Myocyte (in vitro differentiated cells): ENCODE data around the gene CHST1. TPM values are rescaled to one million over a fixed set of nuclear protein-coding genes. Genes with fewer than 3 reads are reported as not detected.

ENCODE experiments used
- DNase-seq: peaks from one replicate; pipeline ENCODE4 v3.0.0-alpha.2; 2012; ENCODE audit warnings: low read depth
- total RNA-seq: library from RNA; depleted of rRNA; stranded (reverse); fragments of >200 nt; gene quantifications from 2 replicates; pipeline ENCODE4 v1.2.3, GENCODE V29; 2014

The CHST1 gene
- total RNA-seq, 1 donor from 2014 or later = 0.05 TPM

- DNase-seq = no peak
These were observed 3.9 kb downstream of the CHST1 start for GRCh38 chr11:45661439-45662055.

DNA sequence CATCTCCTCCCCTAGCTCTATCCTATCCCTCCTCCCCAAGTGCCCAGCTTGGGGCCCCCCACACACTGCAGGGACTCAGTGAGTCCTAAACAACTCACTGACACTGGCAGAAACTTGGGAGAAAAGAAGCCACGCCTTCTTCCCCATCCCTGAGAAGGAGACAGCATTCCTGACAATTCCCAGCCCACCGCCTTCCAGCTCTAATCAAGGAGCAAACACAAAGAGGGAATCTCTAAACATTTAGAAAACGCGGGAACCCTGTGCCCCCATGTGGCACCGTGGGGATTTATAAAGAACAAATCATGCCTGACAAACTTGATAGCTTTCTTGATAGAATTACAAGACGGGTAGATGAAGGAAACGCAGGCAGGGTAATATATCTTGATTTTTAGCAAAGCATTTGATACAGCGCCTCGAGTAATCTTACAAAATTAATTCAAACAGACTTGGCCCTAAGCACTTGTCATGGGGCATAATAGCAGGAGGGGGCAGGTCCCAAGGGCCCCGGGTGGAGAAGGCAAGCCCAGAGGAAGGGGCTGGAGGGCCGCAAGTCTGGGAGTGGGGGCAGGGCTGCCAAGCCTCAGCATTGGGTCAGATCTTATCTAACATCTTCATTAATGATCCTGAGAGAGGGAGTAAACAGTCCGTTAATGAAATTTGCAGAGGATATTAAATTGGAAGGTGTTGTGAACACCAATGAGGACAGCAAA lies 4.5 kb downstream of the CHST1 start:
- DNase-seq = no peak

DNA sequence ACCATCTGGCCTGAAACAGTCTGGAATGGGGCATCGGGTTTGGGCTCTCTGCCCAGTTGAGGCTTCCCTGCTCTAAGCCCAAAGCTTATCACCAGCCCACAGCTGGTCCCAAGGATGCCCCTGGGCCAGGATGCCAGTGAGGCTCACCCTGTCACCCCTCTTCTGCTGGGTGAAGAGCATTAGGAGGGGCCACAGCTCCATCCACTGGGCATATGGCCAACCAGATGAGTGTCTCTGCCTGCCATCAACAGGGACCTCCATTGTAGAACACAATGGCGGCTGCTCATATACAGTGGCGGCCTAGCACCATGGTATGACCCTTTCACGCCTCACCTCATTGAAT lies 5.6 kb downstream of the CHST1 start:
- peak; percentile 50 for DNase-seq

DNA sequence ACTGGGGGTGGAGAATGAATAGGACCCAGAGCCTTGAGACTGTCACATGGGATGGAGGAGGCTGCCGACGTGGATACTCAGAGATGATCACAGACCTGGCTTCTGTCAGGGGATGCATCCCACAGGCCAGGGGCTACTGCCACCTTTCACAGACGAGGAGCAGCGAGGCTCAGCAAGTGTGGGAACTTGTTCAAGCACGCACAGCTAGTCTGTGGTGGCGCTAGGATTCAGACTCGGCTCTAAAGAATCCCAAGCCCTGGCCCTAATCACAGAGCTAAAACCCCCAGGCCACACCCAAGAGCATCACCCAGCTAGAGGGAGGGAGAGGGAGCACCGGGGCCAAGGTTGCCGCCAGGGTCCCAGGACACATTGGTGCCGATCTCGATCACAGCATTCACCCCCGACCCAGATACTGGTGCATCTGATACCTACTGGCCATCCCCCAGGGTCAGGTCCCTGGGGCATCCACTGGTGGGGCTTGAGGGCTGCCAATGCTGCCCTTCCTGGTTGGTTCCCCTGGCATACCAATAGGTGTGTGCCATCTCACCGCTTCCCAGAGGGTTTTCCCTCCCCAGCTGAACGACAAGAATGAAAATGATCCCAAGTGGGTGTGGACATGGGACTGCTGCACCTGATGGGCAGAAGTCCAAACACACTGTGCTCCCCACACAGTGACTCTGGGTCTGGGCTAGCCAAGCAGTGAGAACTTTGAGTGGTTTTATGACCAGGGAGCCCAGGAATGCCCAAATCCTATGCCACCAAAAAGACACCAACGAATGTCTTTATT lies 6.2 kb downstream of the CHST1 start:
- no peak for DNase-seq

- peak; percentile 39 for DNase-seq
These were observed 7.0 kb downstream of the CHST1 start for GRCh38 chr11:45658292-45658991.

GRCh38 chr11:45657496-45658260 lies 7.7 kb downstream of the CHST1 start:
- no peak for DNase-seq

- no peak for DNase-seq
These were observed 9.6 kb downstream of the CHST1 start for GRCh38 chr11:45655831-45656230.

DNA sequence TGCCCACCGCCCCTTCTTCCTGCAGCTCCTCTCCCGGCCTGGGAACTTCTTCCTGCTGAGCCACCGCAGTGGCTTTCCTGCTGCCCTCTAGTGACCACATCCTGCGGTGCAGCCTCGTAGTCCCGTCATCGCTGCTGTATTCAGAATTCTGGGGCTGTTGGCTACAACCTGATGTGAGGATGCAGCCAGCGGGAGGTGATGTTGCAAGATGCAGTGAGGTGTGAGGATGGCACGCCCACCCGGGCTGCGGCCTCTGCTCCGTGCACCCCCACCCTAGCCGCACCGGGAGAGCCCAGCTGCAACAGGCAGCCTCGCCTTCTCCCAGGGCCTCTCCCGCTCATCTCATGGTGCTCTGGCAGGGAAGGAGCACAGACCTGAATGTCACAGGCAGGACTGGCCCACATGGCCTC lies 10.1 kb downstream of the CHST1 start:
- DNase-seq = peak; percentile 67

DNA sequence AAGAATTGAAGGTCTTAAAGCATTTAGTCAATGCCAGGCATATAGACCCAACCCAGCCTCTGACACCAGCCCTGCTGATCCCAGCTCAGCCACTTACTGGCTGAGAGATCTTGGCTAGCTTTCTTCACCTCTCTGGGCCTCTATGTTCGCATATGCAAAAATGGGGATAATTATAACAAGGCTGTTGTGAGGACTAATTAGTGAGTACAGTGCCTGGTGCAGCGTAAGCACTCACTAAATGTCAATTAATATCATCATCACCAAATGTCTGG lies 10.5 kb downstream of the CHST1 start:
- no peak for DNase-seq

- no peak for DNase-seq
These were observed 11.0 kb downstream of the CHST1 start for GRCh38 chr11:45654231-45655011.

DNA sequence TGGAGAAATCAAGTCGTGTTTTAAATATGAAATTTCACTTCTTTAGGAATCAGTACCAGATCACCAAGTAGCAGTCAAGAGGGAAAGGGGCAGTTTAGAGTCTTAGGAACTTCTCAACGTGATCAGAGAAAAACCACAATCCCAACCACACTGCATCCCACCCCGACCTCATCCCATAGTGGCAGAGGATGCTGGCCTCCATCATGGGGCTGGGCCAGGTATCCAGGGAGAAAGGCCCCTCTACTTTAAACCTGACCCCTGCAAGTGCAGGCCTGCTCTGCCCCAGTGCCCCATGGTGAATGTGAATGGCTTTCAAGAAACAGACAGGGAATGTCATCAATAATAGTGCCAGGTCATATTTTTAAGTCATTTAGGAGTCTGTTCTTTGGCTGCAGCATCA lies 12.1 kb downstream of the CHST1 start:
- no peak for DNase-seq

- DNase-seq = no peak
These were observed 12.6 kb downstream of the CHST1 start for GRCh38 chr11:45652781-45653180.

DNA sequence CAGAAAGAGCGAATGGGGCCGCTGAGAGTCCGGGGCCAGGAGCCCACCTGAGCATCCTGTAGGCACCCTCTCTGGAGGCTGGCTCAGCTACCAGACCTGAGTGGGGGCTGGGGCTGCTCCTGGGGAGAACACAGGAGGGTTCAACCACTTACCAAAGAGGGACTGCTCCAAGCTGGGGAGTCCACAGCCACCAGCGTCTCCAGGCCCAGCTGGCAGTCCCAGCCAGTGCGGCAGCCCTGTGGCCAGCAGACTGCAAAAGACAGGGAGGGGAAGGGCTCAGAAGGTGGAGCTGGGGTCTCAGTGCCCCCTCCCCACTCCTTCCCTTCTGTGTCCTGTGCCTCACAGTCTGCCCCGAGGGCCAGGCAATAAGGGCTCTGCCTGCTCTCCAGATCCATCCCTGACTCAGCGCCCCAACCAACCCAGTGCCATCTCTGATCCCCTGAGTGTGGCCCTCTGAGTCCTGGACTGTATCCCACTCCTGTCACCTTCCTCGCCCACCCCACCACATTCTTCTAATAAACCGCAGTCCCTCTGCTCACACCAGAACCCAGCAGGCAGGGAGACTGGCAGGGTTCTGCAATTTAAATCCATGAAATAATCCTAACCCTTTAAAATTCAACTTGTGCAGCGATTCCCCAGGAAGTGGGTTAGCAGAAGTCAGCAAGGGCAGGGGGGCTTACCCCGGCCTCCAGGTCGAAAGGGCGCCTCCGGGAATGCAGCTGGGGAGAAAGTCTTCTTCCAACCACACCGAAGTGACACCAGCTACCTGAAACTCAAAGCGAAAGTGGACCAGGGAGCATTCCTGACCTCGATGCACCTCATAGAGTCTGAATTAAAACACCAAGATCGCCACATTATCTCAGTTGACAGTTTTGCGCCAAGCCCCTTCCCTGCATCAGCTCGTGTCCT lies 13.3 kb downstream of the CHST1 start:
- DNase-seq = no peak

DNA sequence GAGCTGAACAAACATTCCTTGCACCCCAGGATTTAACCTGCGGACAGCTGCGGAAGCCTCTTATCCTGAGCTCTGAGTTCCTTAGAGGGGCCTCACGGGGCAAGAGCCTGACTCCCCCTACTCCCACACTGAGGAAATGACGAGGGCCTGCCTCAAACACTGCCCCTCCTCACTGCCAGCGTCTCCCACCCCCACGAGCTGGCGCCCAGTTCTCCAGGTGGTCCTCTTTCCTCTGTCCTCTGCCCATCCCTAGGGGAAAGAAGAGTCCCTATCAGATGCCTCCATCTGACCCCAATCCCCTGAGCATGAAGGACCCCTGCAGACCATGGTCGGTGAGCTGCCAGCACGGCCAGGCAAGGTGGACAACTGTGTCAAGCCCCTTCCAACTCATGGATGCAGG lies 14.3 kb downstream of the CHST1 start:
- DNase-seq = no peak

- no peak for DNase-seq
These were observed 15.0 kb downstream of the CHST1 start for GRCh38 chr11:45650166-45651095.

GRCh38 chr11:45649544-45650165 lies 15.8 kb downstream of the CHST1 start:
- DNase-seq = no peak

GRCh38 chr11:45648931-45649330 lies 16.5 kb downstream of the CHST1 start:
- no peak for DNase-seq

GRCh38 chr11:45647786-45648185 lies 17.6 kb downstream of the CHST1 start:
- no peak for DNase-seq
